GM21619 (cell line): ENCODE measurements around the gene CAPN14.

Experiments used
- ATAC-seq: cut with Tn5 transposase; IDR thresholded peaks from one replicate; pipeline ENCODE4 v1.9.1; 2021; ENCODE audit not compliant: unreplicated experiment

Gene CAPN14

DNA sequence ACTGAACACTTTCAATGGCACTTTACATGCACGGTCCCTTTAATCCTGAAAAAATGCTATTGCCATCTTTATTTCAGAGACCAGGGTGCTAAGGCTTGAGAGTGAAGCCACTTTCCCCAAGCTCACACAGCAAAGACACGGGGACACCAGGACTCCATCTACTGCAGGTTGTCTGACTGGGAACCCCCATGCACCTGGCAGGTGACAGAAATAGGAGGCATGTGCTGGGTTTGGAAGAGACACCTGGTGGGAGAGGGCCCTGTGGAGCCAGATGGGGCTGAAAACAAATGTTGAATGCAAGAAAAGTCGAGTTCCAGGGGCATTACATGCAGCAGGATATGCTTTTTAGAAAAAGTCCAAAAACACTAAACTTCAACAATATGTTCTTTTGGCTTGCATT, 11.4 kb upstream of the CAPN14 start:
- ATAC-seq = no peak

GRCh38 chr2:31227711-31228125, 10.4 kb upstream of the CAPN14 start:
- ATAC-seq = no peak

DNA sequence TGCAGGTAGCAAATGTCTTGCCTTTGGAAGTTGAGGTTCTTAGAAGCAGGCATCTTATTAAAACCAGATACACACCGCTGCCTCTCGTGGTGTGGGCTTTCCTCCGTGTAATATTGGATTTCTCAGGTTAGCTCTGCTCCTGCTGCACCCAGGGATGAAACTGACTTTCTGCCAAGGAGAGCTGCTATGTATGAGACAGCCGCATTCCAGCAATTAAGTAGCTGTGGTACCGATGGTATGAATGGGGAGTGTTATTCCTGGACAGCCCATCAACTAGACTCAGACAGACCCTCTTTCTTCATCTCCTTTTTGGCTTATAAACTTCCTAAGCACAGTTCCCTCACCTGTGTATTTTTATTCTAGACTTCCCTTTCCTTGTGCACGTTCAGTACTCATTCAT, 9.8 kb upstream of the CAPN14 start:
- no peak for ATAC-seq

- ATAC-seq = no peak
Observed at GRCh38 chr2:31226266-31226665, 9.0 kb upstream of the CAPN14 start.

- no peak for ATAC-seq
Observed at GRCh38 chr2:31223749-31224148, 6.4 kb upstream of the CAPN14 start.

- no peak for ATAC-seq
Observed at GRCh38 chr2:31223026-31223425, 5.7 kb upstream of the CAPN14 start.

GRCh38 chr2:31222071-31222470, 4.8 kb upstream of the CAPN14 start:
- ATAC-seq = no peak

- no peak for ATAC-seq
Observed at GRCh38 chr2:31221544-31221943, 4.2 kb upstream of the CAPN14 start.

- ATAC-seq = peak; percentile 73
Observed at GRCh38 chr2:31219131-31219969, 2.0 kb upstream of the CAPN14 start.

DNA sequence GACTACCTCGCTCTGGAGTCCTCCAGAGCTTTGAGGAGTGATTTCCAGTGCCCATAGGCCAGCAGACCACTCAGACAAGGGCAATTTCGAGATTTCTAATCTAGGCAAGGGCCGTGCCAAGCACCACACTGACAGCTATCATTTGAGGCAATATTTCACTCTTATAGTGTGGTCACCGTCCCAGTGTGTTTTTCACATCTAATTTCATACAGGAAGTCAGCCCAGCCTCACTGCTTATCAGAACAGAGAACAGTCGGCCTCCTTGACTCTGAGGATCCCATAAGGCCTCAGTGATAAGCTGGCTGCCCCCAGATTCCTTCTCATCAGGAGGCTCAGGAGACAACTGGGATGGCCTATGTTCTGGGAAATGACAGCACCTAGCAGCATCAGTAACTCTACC, 581 bp downstream of the CAPN14 start:
- ATAC-seq = no peak

- ATAC-seq = no peak
Observed at GRCh38 chr2:31214444-31214915, 2.8 kb downstream of the CAPN14 start.

DNA sequence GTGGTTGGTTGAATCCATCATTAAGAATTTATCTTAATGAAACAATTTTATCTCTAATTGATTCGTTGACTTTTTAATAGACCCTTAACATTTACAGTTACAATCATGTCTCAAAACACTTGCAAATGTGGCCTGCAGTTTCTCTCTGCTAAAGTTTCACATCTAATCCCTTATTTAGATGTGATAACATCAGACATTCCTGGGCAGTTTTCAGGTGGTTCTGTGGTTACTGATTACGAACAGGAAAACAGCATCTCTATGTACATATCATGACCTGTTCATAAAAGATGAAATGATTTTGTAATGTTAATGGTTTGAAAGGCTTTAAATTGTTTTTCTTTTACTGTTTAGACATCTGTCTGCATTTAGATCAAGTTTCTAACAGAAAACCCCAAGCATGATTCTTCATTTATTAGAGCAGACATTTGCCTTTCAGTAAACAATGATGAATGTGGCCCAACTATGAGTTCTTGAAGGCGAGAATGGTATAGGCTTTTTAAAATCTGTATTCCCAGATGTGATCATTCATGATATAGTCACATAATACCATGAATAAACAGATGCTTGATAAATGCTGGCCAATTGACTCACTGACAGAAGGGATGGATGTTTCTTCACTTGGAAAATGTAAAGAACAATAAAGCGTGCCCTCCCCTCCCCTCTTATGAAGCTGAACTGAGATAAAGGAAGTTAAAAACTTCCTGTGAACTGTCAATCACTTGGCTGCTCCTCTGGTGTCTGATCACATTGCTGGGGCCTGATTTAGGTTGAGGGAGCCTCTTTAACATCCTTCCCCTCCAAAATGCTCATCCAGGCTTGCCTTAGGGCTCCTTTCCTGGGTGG, 3.5 kb downstream of the CAPN14 start:
- ATAC-seq = no peak

- no peak for ATAC-seq
Observed at GRCh38 chr2:31212659-31213600, 4.4 kb downstream of the CAPN14 start.

DNA sequence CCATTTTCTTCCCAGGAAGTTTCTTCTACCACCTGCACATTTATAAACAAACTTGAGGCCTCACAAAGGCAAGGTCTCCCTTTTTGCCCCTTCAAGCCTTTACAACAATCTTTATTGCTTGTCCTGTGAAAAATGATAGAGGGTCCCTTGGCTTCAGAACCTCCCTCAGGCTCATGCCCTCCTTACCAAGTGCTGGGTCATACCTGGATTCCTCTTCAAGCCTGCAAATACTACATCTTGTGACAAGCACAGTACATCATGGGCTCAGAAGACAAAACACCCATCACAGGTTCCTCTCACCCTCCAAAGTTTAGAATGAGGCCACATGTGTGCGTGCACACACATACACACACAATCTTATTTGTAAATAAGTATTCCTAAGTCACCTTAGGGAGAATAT, 9.1 kb downstream of the CAPN14 start:
- ATAC-seq = no peak

- ATAC-seq = no peak
Observed at GRCh38 chr2:31207790-31208189, 9.5 kb downstream of the CAPN14 start.

DNA sequence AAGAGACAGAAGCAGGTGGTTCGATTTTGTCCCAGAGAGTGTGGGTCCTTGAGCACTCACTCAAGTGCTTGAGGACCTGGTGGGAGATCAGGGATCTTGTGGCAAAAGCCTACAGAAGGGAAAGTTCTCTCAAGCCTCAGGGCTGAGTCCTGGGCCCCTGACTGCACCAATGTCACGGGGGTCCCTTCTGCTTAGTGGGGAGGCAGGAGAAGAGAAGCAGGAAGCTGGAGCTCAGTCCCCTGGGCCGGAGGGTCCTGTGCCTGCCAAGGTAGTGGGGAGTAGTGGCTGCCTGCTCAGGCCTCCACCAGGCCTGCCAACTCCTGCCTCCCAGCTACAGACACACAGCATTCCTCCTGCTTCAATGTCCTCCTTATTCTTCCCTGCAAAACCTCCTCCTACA, 11.7 kb downstream of the CAPN14 start:
- ATAC-seq = no peak

DNA sequence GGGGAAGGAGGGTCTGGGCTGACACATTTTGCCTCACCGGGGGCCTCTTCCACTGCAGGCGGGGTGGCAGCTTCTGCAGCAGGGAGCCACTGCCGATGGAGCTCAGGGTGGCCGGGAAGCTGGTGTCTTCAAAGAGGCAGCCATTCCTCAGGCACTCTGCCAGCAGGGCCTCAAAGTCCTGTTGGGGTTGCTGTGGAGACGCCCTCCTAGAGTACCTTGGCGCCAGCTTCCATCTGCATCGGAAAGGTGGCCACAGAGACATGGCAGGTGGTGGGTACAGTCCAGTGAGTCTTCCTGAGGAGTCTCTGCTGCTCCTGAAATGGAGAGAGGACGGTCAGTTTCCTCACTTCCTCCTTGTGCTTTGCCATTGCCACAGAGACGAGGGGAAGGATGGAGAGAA, 12.1 kb downstream of the CAPN14 start:
- ATAC-seq = no peak

GRCh38 chr2:31204783-31205182, 12.5 kb downstream of the CAPN14 start:
- ATAC-seq = no peak

DNA sequence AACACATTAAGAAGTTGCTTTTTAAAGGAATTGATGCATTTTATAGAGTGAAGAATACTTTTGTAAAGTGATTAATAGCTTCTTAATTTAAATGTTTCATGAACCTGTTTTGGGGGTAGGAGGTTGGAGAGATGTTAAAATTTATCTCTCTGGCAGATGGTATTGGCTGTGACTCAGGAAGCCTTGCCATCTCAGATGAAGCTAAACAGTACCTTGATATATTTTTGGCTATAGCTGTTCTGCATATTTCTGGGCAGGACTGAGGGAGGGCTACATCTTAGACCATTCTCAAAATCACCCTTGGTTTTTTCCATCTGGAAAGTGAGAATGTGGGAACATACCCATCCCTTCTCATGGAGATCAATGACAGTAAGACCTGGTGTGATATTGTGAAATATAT, 13.4 kb downstream of the CAPN14 start:
- ATAC-seq = no peak

DNA sequence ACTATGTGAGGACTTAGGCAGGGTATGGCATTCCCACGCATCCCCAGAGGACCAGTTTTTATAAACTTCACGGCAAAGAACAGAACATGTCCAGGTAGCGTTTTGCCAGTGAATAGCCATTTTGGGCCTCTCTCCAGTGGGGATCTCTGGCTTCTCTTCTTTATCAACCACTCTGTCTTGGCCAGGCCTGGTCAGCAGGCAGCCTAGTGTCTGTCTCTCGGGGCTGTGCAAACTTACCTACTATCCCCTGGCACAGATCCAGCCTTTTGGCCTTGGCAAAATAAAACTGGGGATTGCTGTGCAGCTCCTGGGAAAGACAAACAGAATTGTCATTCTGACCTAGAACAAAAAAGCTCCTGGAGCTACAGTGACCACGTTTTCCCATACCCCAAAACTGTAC, 14.5 kb downstream of the CAPN14 start:
- ATAC-seq = no peak

- no peak for ATAC-seq
Observed at GRCh38 chr2:31202041-31202440, 15.3 kb downstream of the CAPN14 start.
